Prostate gland (tissue), 2 donors: ENCODE measurements around the gene TMC4. TPM values are rescaled to one million over a fixed set of nuclear protein-coding genes. Genes with fewer than 3 reads are reported as not detected.
A peak's percentile ranks its signal among the peaks of the same experiment; 100 is the strongest.

ENCODE experiments used
- DNase-seq: peaks from one replicate; pipeline ENCODE4 v3.0.0-alpha.2; 2019; ENCODE audit warnings: low spot score
- H3K27ac ChIP-seq, 2 donors: fragments of 200-600 bp; sonication (generic); 2 replicates each; pipeline ENCODE4 v1.5.1; 2017 to 2019
- H3K27me3 ChIP-seq: fragments of 200-600 bp; sonication (generic); replicated peaks from 2 replicates; pipeline ENCODE4 v1.5.1; 2019; ENCODE audit not compliant: insufficient read depth
- H3K36me3 ChIP-seq, 2 donors: fragments of 200-600 bp; sonication (generic); 1 replicate in 1 of 2; 2 replicates in 1 of 2; pipeline versions ENCODE4 v1.5.1 to v1.8.1; 2017 to 2019
- H3K4me1 ChIP-seq: fragments of 200-600 bp; sonication (generic); replicated peaks from 2 replicates; pipeline ENCODE4 v1.5.1; 2019
- H3K4me3 ChIP-seq, 2 donors: fragments of 200-600 bp; sonication (generic); 2 replicates each; pipeline ENCODE4 v1.5.1; 2017 to 2019
- H3K9me3 ChIP-seq: fragments of 200-600 bp; sonication (generic); 2 replicates; pipeline ENCODE4 v1.5.1; 2017
- CTCF ChIP-seq, 4 experiments: fragments of 200-600 bp in 2 of 4; fragments of 450-650 bp in 2 of 4; sonication (generic) in 2 of 4; IDR thresholded peaks; 1 replicate in 3 of 4; 2 replicates in 1 of 4; pipeline ENCODE4 v1.5.1; 2016 to 2019; ENCODE audit warnings: antibody characterized with exemption in 4 of 4, mild to moderate bottlenecking in 2 of 4, moderate library complexity in 2 of 4
- POLR2A ChIP-seq: fragments of 450-650 bp; IDR thresholded peaks from one replicate; pipeline ENCODE4 v1.6.1; 2016; ENCODE audit warnings: antibody characterized with exemption, mild to moderate bottlenecking
- POLR2AphosphoS5 ChIP-seq: sonication (generic); formaldehyde crosslinking; IDR thresholded peaks from one replicate; pipeline ENCODE4 v1.6.1; 2017; ENCODE audit warnings: antibody characterized with exemption
- WGBS: methylation state at CpG from one replicate; pipeline ENCODE4 v1.1.5; 2018; 5-methylcytosine and 5-hydroxymethylcytosine counted together
- intact Hi-C: fragments of 100-400 bp; cut with DNase I; formaldehyde crosslinking; loops from one replicate; pipeline ENCODE4 v1.14.2; 2022
- total RNA-seq, 2 donors: library from RNA; depleted of rRNA; stranded (reverse); fragments of >200 nt; gene quantifications; one replicate each; pipeline ENCODE4 v1.1.0, GENCODE V29; 2016

Gene TMC4
- total RNA-seq, 2 donors from 2014 or later: 40.2 to 88.6 TPM

- H3K27ac ChIP-seq: peak overlapping the region; percentile 92 to 97
- under 1% methylated on average over 46 of the region's 46 CpGs for WGBS
- H3K9me3 ChIP-seq: no peaks in the 10 kb centered on the region
- TF ChIP-seq POLR2AphosphoS5 (peak; percentile 98), CTCF (IDR thresholded peaks at IDR 0.05) (no peak), POLR2A (peak; percentile 82)
- DNase-seq: peak; percentile 99
- H3K36me3 ChIP-seq: peaks cover 0 to 5% of the 10 kb centered on the region in 2 donors
- intact Hi-C loops: loop anchor here (2.0 to 10.0 kb wide), 2 partner anchors 22 to 272 kb away; partner anchors contain the start of genes LENG1 and MYADM
- H3K4me1 ChIP-seq: peaks cover 7% of the 10 kb centered on the region
- H3K27me3 ChIP-seq: no peaks in the 10 kb centered on the region
- peak overlapping the region; percentile 94 to 99 for H3K4me3 ChIP-seq
Observed at GRCh38 chr19:54136864-54137698, 35.9 kb downstream of the TMC4 start.

- TF ChIP-seq POLR2AphosphoS5 (no peak), POLR2A (no peak), CTCF (IDR thresholded peaks at IDR 0.05) (no peak)
- Histone ChIP-seq H3K4me3 (peak overlapping the region; percentile 25 to 37), H3K4me1 (peaks cover 7% of the 10 kb centered on the region), H3K27me3 (no peaks in the 10 kb centered on the region), H3K9me3 (no peaks in the 10 kb centered on the region), H3K36me3 (peaks cover 0 to 7% of the 10 kb centered on the region in 2 donors), H3K27ac (peak overlapping the region; percentile 49 to 60)
- WGBS: 4% methylated on average over 30 of the region's 30 CpGs
- intact Hi-C loops: loop anchor here (2.0 to 10.0 kb wide), 2 partner anchors 23 to 271 kb away; partner anchors contain the start of genes LENG1 and MYADM
- no peak for DNase-seq
Observed at GRCh38 chr19:54136086-54136863, 36.7 kb downstream of the TMC4 start.

GRCh38 chr19:54133957-54134590, 38.9 kb downstream of the TMC4 start:
- H3K27me3 ChIP-seq: no peaks in the 10 kb centered on the region
- no peak for DNase-seq
- whole genome bisulfite sequencing: 63% methylated on average over 2 of the region's 2 CpGs
- peaks cover 5 to 7% of the 10 kb centered on the region in 2 donors for H3K36me3 ChIP-seq
- no peak overlapping the region for H3K27ac ChIP-seq
- intact Hi-C loops: loop anchor here (10.0 kb wide), 1 partner anchor 269 kb away; the partner anchor contains the start of gene MYADM
- H3K4me3 ChIP-seq: no peak overlapping the region
- H3K4me1 ChIP-seq: peaks cover 7% of the 10 kb centered on the region
- no peaks in the 10 kb centered on the region for H3K9me3 ChIP-seq
- TF ChIP-seq POLR2AphosphoS5 (no peak), POLR2A (no peak), CTCF (IDR thresholded peaks at IDR 0.05) (no peak)

- Histone ChIP-seq H3K4me1 (peaks cover 2% of the 10 kb centered on the region), H3K27ac (no peak overlapping the region), H3K36me3 (peaks cover 5 to 7% of the 10 kb centered on the region in 2 donors), H3K9me3 (no peaks in the 10 kb centered on the region), H3K4me3 (no peak overlapping the region), H3K27me3 (no peaks in the 10 kb centered on the region)
- 75% methylated on average over 10 of the region's 10 CpGs for WGBS
- DNase-seq: no peak
- intact Hi-C loops: loop anchor here (10.0 kb wide), 1 partner anchor 269 kb away; the partner anchor contains the start of gene MYADM
- TF ChIP-seq POLR2AphosphoS5 (no peak), POLR2A (no peak), CTCF (IDR thresholded peaks at IDR 0.05) (no peak)
Observed at GRCh38 chr19:54133312-54133956, 39.5 kb downstream of the TMC4 start.
